ENCODE results near the gene FAM20C. TPM values are rescaled to one million over a fixed set of nuclear protein-coding genes. Genes with fewer than 3 reads are reported as not detected.

FAM20C gene
- total RNA-seq, 4 donors from 2014 or later = 43.0 to 112 (median 44.0) TPM

DNA sequence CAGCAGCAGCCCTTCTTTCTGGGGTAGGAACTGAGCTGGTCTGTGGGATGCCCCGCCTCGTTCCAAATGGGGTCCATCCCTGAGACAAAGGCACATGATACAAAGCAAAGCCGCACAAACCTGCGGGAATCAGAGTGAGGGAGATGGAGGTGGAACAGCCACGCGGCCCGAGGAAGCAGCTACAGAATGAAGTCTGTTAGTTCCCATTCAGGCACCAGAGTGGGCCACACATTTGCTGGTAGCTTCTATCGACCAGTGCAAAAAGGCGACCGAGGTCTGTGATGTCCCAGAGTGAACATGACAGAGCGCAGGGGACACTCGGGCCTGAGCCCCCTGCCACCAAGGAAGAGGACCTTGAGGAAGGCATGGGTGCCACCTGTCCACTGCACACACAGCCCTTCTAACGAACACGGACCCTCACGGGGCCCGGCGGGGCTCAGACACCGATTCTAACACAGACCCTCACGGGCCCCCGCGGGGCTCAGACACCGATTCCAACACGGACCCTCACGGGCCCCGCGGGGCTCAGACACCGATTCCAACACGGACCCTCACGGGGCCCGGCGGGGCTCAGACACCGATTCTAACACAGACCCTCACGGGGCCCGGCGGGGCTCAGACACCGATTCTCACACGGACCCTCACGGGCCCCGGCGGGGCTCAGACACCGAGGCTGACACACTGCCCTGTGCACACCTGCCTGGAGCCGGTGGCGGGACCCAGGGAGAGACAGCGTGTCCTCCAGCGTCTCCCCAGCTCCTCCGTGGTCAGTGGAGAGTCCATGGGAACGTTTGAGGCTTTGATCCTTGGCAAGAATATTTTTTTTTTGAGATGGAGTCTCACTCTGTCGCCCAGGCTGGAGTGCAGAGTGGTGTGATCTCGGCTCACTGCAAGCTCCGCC lies 32.8 kb upstream of the FAM20C start:
- peaks cover 0 to 16% (median 0%) of the 10 kb centered on the region in 4 donors for H3K4me1 ChIP-seq
- no peaks in the 10 kb centered on the region for H3K36me3 ChIP-seq
- H3K27ac ChIP-seq = no peak overlapping the region
- no peaks in the 10 kb centered on the region for H3K9me3 ChIP-seq
- no peaks in the 10 kb centered on the region for H3K27me3 ChIP-seq
- no peak for TF ChIP-seq EP300 (IDR thresholded peaks at IDR 0.05)
- no peak for TF ChIP-seq POLR2A (IDR thresholded peaks at IDR 0.05)
- TF ChIP-seq, protein P1, sequence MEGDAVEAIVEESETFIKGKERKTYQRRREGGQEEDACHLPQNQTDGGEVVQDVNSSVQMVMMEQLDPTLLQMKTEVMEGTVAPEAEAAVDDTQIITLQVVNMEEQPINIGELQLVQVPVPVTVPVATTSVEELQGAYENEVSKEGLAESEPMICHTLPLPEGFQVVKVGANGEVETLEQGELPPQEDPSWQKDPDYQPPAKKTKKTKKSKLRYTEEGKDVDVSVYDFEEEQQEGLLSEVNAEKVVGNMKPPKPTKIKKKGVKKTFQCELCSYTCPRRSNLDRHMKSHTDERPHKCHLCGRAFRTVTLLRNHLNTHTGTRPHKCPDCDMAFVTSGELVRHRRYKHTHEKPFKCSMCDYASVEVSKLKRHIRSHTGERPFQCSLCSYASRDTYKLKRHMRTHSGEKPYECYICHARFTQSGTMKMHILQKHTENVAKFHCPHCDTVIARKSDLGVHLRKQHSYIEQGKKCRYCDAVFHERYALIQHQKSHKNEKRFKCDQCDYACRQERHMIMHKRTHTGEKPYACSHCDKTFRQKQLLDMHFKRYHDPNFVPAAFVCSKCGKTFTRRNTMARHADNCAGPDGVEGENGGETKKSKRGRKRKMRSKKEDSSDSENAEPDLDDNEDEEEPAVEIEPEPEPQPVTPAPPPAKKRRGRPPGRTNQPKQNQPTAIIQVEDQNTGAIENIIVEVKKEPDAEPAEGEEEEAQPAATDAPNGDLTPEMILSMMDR (IDR thresholded peaks at IDR 0.05) = no peak
- no peak for DNase-seq (ENCODE audit: low spot score in 2 of 2)
- no peak overlapping the region for H3K4me3 ChIP-seq
- WGBS, 2 donors = 91 to 92% methylated on average over 46 to 49 of the region's 50 CpGs

- H3K27ac ChIP-seq = no peak overlapping the region
- H3K4me1 ChIP-seq = peaks cover 0 to 2% (median under 1%) of the 10 kb centered on the region in 4 donors
- no peaks in the 10 kb centered on the region for H3K9me3 ChIP-seq
- TF ChIP-seq EP300 (IDR thresholded peaks at IDR 0.05) = no peak
- no peak for TF ChIP-seq POLR2A (IDR thresholded peaks at IDR 0.05)
- TF ChIP-seq, protein P1 (IDR thresholded peaks at IDR 0.05) = no peak
- H3K36me3 ChIP-seq = no peaks in the 10 kb centered on the region
- no peaks in the 10 kb centered on the region for H3K27me3 ChIP-seq
- no peak for DNase-seq (ENCODE audit: low spot score in 2 of 2)
- 75 to 85% methylated on average over 25 to 27 of the region's 27 CpGs for WGBS, 2 donors
- H3K4me3 ChIP-seq = no peak overlapping the region
Observed at GRCh38 chr7:160958-161725, 31.2 kb upstream of the FAM20C start.

GRCh38 chr7:162632-163297 lies 29.6 kb upstream of the FAM20C start:
- Histone ChIP-seq H3K4me1 (peaks cover 0 to 10% (median 2%) of the 10 kb centered on the region in 4 donors), H3K27me3 (no peaks in the 10 kb centered on the region), H3K9me3 (no peaks in the 10 kb centered on the region), H3K4me3 (no peak overlapping the region), H3K27ac (no peak overlapping the region), H3K36me3 (no peaks in the 10 kb centered on the region)
- DNase-seq (ENCODE audit: low spot score in 2 of 2) = no peak
- 56 to 66% methylated on average over 21 of the region's 21 CpGs for WGBS, 2 donors
- TF ChIP-seq EP300 (IDR thresholded peaks at IDR 0.05) (no peak), POLR2A (IDR thresholded peaks at IDR 0.05) (no peak)
- TF ChIP-seq, protein P1 (IDR thresholded peaks at IDR 0.05) = no peak

DNA sequence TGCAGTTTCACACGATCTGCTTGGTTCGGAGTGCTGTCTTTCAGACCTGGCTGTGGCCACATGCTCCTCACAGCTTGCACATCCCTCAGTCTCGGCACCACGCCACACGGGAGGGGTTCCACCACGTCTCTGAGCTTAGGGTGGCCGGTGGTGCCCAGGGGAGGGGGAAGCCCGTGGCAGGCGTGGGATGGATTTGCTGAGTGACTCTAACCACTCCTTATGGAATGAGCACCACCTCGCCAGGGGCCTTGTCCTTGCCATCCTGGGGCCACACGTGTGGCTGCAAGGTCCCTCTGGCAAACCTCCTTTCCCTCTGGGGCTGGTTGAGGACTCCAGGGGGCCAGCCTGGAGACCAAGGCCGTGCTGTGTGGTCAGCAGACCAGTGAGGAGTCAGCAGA lies 29.1 kb upstream of the FAM20C start:
- no peak overlapping the region for H3K27ac ChIP-seq
- TF ChIP-seq POLR2A (IDR thresholded peaks at IDR 0.05) (no peak), EP300 (IDR thresholded peaks at IDR 0.05) (no peak)
- TF ChIP-seq, protein P1 (IDR thresholded peaks at IDR 0.05) = no peak
- 78 to 83% methylated on average over 12 of the region's 12 CpGs for WGBS, 2 donors
- no peak for DNase-seq (ENCODE audit: low spot score in 2 of 2)
- peaks cover 0 to 10% (median 2%) of the 10 kb centered on the region in 4 donors for H3K4me1 ChIP-seq
- no peaks in the 10 kb centered on the region for H3K27me3 ChIP-seq
- H3K4me3 ChIP-seq = no peak overlapping the region
- H3K36me3 ChIP-seq = no peaks in the 10 kb centered on the region
- H3K9me3 ChIP-seq = no peaks in the 10 kb centered on the region
